ENCODE data around the gene ADH5.

- TF ChIP-seq CTCF (IDR thresholded peaks at IDR 0.05) (no peak), POLR2A (IDR thresholded peaks at IDR 0.05) (no peak), POLR2AphosphoS5 (IDR thresholded peaks at IDR 0.05) (no peak)
Measured at GRCh38 chr4:99136329-99136728, 47.7 kb upstream of the ADH5 start.
